K562 (cell line): ENCODE measurements around the gene EMD. TPM values are rescaled to one million over a fixed set of nuclear protein-coding genes. Genes with fewer than 3 reads are reported as not detected.

ENCODE experiments used
- BACH1 ChIP-seq: fragments of 200-800 bp; sonication (Bioruptor generic); IDR thresholded peaks from 2 replicates; pipeline ENCODE4 v1.6.1; 2016; ENCODE audit warnings: missing genetic modification characterization, missing compliant biosample characterization
- BCL6 ChIP-seq: fragments of 250-450 bp; sonication (Bioruptor Pico); IDR thresholded peaks from 2 replicates; pipeline ENCODE4 v1.4.0; 2020
- FOXK2 ChIP-seq, 2 experiments: fragments of 450-650 bp; IDR thresholded peaks in 1 of 2; conservative IDR thresholded peaks in 1 of 2; 2 replicates each; pipeline ENCODE4 v1.6.1; 2016; ENCODE audit warnings: low read depth in 2 of 2, mild to moderate bottlenecking in 1 of 2
- HNRNPH1 ChIP-seq: fragments of 200-400 bp; formaldehyde crosslinking; optimal IDR thresholded peaks from 2 replicates; pipeline ENCODE3; 2017; ENCODE audit warnings: low read depth, mild to moderate bottlenecking, low read length, moderate library complexity
- KDM2B ChIP-seq: fragments of 250-450 bp; sonication (Bioruptor Pico); IDR thresholded peaks from 2 replicates; pipeline ENCODE4 v1.8.0; 2021; ENCODE audit warnings: mild to moderate bottlenecking, moderate library complexity
- KLF13 ChIP-seq: fragments of 450-650 bp; IDR thresholded peaks from 2 replicates; pipeline ENCODE4 v1.6.1; 2016; ENCODE audit warnings: missing genetic modification characterization, low read depth, mild to moderate bottlenecking, missing compliant biosample characterization, moderate library complexity, borderline replicate concordance
- MNT ChIP-seq, 2 experiments: fragments of 450-650 bp; conservative IDR thresholded peaks; 2 replicates each; pipeline ENCODE4 v1.6.1; 2017; ENCODE audit warnings: mild to moderate bottlenecking in 2 of 2, moderate library complexity in 2 of 2
- NR2C2 ChIP-seq, 2 experiments: fragments of 200-800 bp in 1 of 2; sonication (Bioruptor generic) in 1 of 2; sonication (generic) in 1 of 2; formaldehyde crosslinking in 1 of 2; IDR thresholded peaks; 2 replicates each; pipeline versions ENCODE4 v1.6.1 to v1.8.0; 2016 to 2022; ENCODE audit warnings: mild to moderate bottlenecking in 1 of 2, missing compliant biosample characterization in 1 of 2, missing genetic modification characterization in 1 of 2, missing genetic modification reagents in 1 of 2
- POLR2A ChIP-seq: fragments of 450-650 bp; conservative IDR thresholded peaks from 2 replicates; pipeline ENCODE4 v1.6.1; 2016
- PTTG1 ChIP-seq: fragments of 450-650 bp; IDR thresholded peaks from 2 replicates; pipeline ENCODE4 v1.6.1; 2016; ENCODE audit warnings: low read depth, mild to moderate bottlenecking, missing genetic modification characterization, missing compliant biosample characterization
- SIX5 ChIP-seq, 2 experiments: IDR thresholded peaks; 2 replicates each; pipeline ENCODE4 v1.6.1; 2011; ENCODE audit warnings: low read length in 2 of 2, borderline replicate concordance in 1 of 2, low read depth in 1 of 2, mild to moderate bottlenecking in 1 of 2, moderate library complexity in 1 of 2; ENCODE audit not compliant: insufficient read depth in 1 of 2
- SMARCA4 ChIP-seq: fragments of 450-650 bp; IDR thresholded peaks from 2 replicates; pipeline ENCODE4 v1.6.1; 2016
- TAL1 ChIP-seq: fragments of 450-650 bp; IDR thresholded peaks from 2 replicates; pipeline ENCODE4 v1.6.1; 2016; ENCODE audit warnings: mild to moderate bottlenecking
- TCF7L2 ChIP-seq: fragments of 150-350 bp; IDR thresholded peaks from 2 replicates; pipeline ENCODE4 v1.6.1; 2016; ENCODE audit warnings: low read depth, mild to moderate bottlenecking, low read length, moderate library complexity
- ZBED1 ChIP-seq: IDR thresholded peaks from 2 replicates; pipeline ENCODE4 v1.6.1; 2014
- ZNF175 ChIP-seq: fragments of 200-800 bp; sonication (Bioruptor generic); IDR thresholded peaks from 2 replicates; pipeline ENCODE4 v1.6.1; 2016; ENCODE audit warnings: low read depth, mild to moderate bottlenecking, missing genetic modification characterization, missing compliant biosample characterization
- ZNF57 ChIP-seq: fragments of 450-650 bp; formaldehyde crosslinking; IDR thresholded peaks from 2 replicates; pipeline ENCODE4 v1.4.0; 2020; ENCODE audit warnings: mild to moderate bottlenecking, moderate library complexity
- ZNF589 ChIP-seq: fragments of 200-800 bp; sonication (Bioruptor generic); IDR thresholded peaks from 2 replicates; pipeline ENCODE4 v1.6.1; 2016; ENCODE audit warnings: low read depth, missing genetic modification characterization, missing compliant biosample characterization
- polyA plus RNA-seq, 8 experiments: library from polyadenylated mRNA; depleted of rRNA in 4 of 8; stranded (reverse) in 5 of 8; unstranded in 3 of 8; fragments of >200 nt; fragmentation: Nextera tagmentation in 2 of 8; fragmentation: Illumina TruSeq in 1 of 8; extraction: Ambion mirVana in 2 of 8; extraction: Trizol in 1 of 8; gene quantifications; 2 replicates each; pipeline versions ENCODE4 v1.2.1 to v1.2.3, GENCODE V29; 2011 to 2014; ENCODE audit warnings: inconsistent platforms in 1 of 8, missing spikeins in 1 of 8
- total RNA-seq, 7 experiments: library from RNA; depleted of rRNA in 6 of 7; stranded (reverse); fragments of >200 nt in 6 of 7; fragmentation: Illumina TruSeq in 2 of 7; extraction: Trizol in 2 of 7; gene quantifications; 2 replicates each; pipeline versions ENCODE4 v1.2.1 to v1.2.3, GENCODE V29; 2011 to 2021; ENCODE audit warnings: low replicate concordance in 1 of 7
- TF ChIP-seq, protein P1 (sequence below), 3 experiments: IDR thresholded peaks in 2 of 3; conservative IDR thresholded peaks in 1 of 3; 2 replicates each; pipeline ENCODE4 v1.5.1; 2011 to 2012; ENCODE audit warnings: low read length in 3 of 3, mild to moderate bottlenecking in 3 of 3, control low read depth in 2 of 3, improper control_type of control experiment in 1 of 3, inconsistent platforms in 1 of 3, low read depth in 1 of 3, mixed read lengths in 1 of 3, moderate library complexity in 1 of 3; ENCODE audit not compliant: insufficient read depth in 2 of 3
- TF ChIP-seq, protein P2 (sequence below): fragments of 250-450 bp; sonication (Bioruptor Pico); IDR thresholded peaks from 2 replicates; pipeline ENCODE4 v1.5.0; 2022; ENCODE audit warnings: mild to moderate bottlenecking
- TF ChIP-seq, protein P3 (sequence below): fragments of 450-650 bp; formaldehyde crosslinking; IDR thresholded peaks from 2 replicates; pipeline ENCODE4 v1.4.0; 2022; ENCODE audit warnings: missing genetic modification characterization

Gene EMD
- total and polyA plus RNA-seq, 9 of the 15 experiments (the other 6 are each of a cell fraction or from before 2014, with no cell fraction given) = 2.3 to 206 (median 61.9) TPM

DNA sequence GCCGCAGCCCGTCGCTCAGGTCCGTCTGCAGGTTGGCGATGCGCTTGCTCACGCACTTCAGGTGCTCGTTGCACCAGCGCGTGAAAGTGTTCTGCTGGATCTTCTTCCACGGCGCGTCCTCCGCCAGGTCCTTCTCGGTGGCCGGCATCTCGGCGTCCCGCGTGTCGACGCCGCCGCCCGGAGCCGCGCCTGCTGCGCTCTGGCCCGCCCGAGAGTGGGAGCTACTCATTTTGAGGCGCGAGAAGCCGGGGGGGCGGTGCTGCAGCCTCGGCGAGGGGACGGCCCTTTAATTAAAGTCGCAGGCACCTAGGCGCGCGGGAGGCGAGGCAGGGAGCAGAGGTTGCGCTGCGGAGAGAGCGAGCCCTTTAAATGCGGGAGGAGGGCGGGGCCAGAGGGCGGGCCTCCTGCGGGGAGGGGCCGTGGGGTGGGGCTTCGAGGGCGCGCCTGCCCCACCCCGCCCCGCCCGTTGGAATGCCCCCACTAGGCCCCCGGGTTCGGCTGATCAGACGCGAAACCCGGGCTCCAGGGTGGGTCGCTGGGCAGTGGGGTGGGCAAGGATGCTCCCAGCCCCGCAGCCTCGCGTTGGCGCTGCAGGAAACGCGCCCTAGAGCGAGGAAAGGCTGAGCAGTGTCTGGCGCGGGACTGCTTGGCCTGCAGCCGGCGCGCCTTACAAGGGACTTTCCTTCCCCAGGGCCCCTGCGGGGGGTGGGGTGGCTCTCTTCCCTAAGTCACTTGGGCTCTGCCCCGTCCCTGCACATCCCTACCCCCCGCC, 7.9 kb upstream of the EMD start (continued):
- TF ChIP-seq, protein P1, sequence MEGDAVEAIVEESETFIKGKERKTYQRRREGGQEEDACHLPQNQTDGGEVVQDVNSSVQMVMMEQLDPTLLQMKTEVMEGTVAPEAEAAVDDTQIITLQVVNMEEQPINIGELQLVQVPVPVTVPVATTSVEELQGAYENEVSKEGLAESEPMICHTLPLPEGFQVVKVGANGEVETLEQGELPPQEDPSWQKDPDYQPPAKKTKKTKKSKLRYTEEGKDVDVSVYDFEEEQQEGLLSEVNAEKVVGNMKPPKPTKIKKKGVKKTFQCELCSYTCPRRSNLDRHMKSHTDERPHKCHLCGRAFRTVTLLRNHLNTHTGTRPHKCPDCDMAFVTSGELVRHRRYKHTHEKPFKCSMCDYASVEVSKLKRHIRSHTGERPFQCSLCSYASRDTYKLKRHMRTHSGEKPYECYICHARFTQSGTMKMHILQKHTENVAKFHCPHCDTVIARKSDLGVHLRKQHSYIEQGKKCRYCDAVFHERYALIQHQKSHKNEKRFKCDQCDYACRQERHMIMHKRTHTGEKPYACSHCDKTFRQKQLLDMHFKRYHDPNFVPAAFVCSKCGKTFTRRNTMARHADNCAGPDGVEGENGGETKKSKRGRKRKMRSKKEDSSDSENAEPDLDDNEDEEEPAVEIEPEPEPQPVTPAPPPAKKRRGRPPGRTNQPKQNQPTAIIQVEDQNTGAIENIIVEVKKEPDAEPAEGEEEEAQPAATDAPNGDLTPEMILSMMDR (IDR thresholded peaks at IDR 0.05 in 2 of 3, conservative IDR thresholded peaks at IDR 0.05 in 1 of 3; ENCODE audit: insufficient read depth in 2 of 3, low read depth in 1 of 3, low read length in 3 of 3) = peak in 1 of 3 experiments; percentile 51; a peak in 2 of 6 replicates
- TF ChIP-seq, protein P2, sequence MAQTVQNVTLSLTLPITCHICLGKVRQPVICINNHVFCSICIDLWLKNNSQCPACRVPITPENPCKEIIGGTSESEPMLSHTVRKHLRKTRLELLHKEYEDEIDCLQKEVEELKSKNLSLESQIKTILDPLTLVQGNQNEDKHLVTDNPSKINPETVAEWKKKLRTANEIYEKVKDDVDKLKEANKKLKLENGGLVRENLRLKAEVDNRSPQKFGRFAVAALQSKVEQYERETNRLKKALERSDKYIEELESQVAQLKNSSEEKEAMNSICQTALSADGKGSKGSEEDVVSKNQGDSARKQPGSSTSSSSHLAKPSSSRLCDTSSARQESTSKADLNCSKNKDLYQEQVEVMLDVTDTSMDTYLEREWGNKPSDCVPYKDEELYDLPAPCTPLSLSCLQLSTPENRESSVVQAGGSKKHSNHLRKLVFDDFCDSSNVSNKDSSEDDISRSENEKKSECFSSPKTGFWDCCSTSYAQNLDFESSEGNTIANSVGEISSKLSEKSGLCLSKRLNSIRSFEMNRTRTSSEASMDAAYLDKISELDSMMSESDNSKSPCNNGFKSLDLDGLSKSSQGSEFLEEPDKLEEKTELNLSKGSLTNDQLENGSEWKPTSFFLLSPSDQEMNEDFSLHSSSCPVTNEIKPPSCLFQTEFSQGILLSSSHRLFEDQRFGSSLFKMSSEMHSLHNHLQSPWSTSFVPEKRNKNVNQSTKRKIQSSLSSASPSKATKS (CRISPR knock-in tag) = no peak
- no peak for TF ChIP-seq FOXK2 (conservative IDR thresholded peaks at IDR 0.05 in 1 of 2, IDR thresholded peaks at IDR 0.05 in 1 of 2; ENCODE audit: low read depth in 2 of 2)
- TF ChIP-seq, protein P3, sequence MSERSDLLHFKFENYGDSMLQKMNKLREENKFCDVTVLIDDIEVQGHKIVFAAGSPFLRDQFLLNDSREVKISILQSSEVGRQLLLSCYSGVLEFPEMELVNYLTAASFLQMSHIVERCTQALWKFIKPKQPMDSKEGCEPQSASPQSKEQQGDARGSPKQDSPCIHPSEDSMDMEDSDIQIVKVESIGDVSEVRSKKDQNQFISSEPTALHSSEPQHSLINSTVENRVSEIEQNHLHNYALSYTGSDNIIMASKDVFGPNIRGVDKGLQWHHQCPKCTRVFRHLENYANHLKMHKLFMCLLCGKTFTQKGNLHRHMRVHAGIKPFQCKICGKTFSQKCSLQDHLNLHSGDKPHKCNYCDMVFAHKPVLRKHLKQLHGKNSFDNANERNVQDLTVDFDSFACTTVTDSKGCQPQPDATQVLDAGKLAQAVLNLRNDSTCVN (CRISPR knock-in tag) = no peak; the same call in 1 of the 2 replicates
- TF ChIP-seq SIX5 (IDR thresholded peaks at IDR 0.05; ENCODE audit: borderline replicate concordance in 1 of 2, insufficient read depth in 1 of 2, low read depth in 1 of 2, low read length in 2 of 2) = no peak
- TF ChIP-seq HNRNPH1 = no peak
- TF ChIP-seq NR2C2 (CRISPR knock-in tag; IDR thresholded peaks at IDR 0.05) = peak; percentile 55; the same call in 1 of the 2 replicates
- TF ChIP-seq NR2C2 (tag; IDR thresholded peaks at IDR 0.05) = no peak
- peak; percentile 68; the same call in 1 of the 2 replicates for TF ChIP-seq KLF13 (tag)
- no peak for TF ChIP-seq ZNF589 (CRISPR knock-in tag)
- TF ChIP-seq BCL6 (CRISPR knock-in tag) = no peak
- no peak for TF ChIP-seq TCF7L2
- no peak for TF ChIP-seq BACH1 (tag)
- no peak for TF ChIP-seq TAL1
- no peak for TF ChIP-seq ZNF57 (CRISPR knock-in tag)
- peak; percentile 79; the same call in 1 of the 2 replicates for TF ChIP-seq ZBED1
- TF ChIP-seq ZNF175 (CRISPR knock-in tag) = 0 out of 2 replicates have a peak, but pooled peaks have one; percentile 10
- TF ChIP-seq SMARCA4 = no peak
- TF ChIP-seq MNT (conservative IDR thresholded peaks at IDR 0.05) = peak; percentile 58 to 81
- TF ChIP-seq POLR2A = peak; percentile 99
- TF ChIP-seq PTTG1 (tag) = no peak
- TF ChIP-seq KDM2B = peak; percentile 93
